Measurements from ENCODE around the gene USHBP1.
"Not testable (repeated sequence)": the region's sequence is repeated elsewhere in the genome, so short reads cannot be mapped to it uniquely, and the experiment has no call there.

USHBP1 gene

GRCh38 chr19:17286752-17287151 is 22.2 kb upstream of the USHBP1 start:
- H3K9me3 Mint-ChIP-seq: no peaks in the 10 kb centered on the region
- peaks cover 4% of the 10 kb centered on the region for H3K36me3 Mint-ChIP-seq
- peaks cover 8% of the 10 kb centered on the region for H3K4me1 Mint-ChIP-seq
- CTCF ChIA-PET: interaction anchor here (1.5 kb wide), 1 partner anchor 100 kb away, joined by 4 read pairs; no protein-coding TSS in a partner anchor
- no peak for DNase-seq
- no peak overlapping the region for H3K27ac Mint-ChIP-seq
- no peak overlapping the region for H3K4me3 Mint-ChIP-seq
- H3K27me3 Mint-ChIP-seq: peaks cover 13% of the 10 kb centered on the region

GRCh38 chr19:17286263-17286662 is 21.7 kb upstream of the USHBP1 start:
- no peak overlapping the region for H3K27ac Mint-ChIP-seq
- no peak overlapping the region for H3K4me3 Mint-ChIP-seq
- peaks cover 4% of the 10 kb centered on the region for H3K36me3 Mint-ChIP-seq
- no peak for DNase-seq
- peaks cover 9% of the 10 kb centered on the region for H3K4me1 Mint-ChIP-seq
- CTCF ChIA-PET: no interaction called here
- H3K9me3 Mint-ChIP-seq: no peaks in the 10 kb centered on the region
- H3K27me3 Mint-ChIP-seq: peaks cover 13% of the 10 kb centered on the region

GRCh38 chr19:17285415-17286135 is 21.0 kb upstream of the USHBP1 start:
- Mint-ChIP-seq H3K9me3 (no peaks in the 10 kb centered on the region), H3K4me3 (no peak overlapping the region), H3K4me1 (peaks cover 9% of the 10 kb centered on the region), H3K36me3 (peaks cover 4% of the 10 kb centered on the region), H3K27ac (no peak overlapping the region), H3K27me3 (peaks cover 13% of the 10 kb centered on the region)
- DNase-seq: no peak
- CTCF ChIA-PET: no interaction called here

GRCh38 chr19:17283504-17283996 is 19.0 kb upstream of the USHBP1 start:
- Mint-ChIP-seq H3K4me3 (no peak overlapping the region), H3K27me3 (no peaks in the 10 kb centered on the region), H3K9me3 (no peaks in the 10 kb centered on the region), H3K4me1 (peaks cover 7% of the 10 kb centered on the region), H3K27ac (no peak overlapping the region), H3K36me3 (peaks cover 4% of the 10 kb centered on the region)
- CTCF ChIA-PET: interaction anchor here (0.5 to 3.5 kb wide), 13 partner anchors 8 to 512 kb away, joined by 3 to 15 read pairs (median 4); partner anchors contain the start of genes DDA1 and USHBP1
- DNase-seq: no peak

GRCh38 chr19:17282488-17283125 is 18.1 kb upstream of the USHBP1 start:
- no peaks in the 10 kb centered on the region for H3K27me3 Mint-ChIP-seq
- H3K4me1 Mint-ChIP-seq: peaks cover 7% of the 10 kb centered on the region
- H3K9me3 Mint-ChIP-seq: no peaks in the 10 kb centered on the region
- CTCF ChIA-PET: interaction anchor here (0.6 to 3.5 kb wide), 14 partner anchors 10 to 510 kb away, joined by 3 to 15 read pairs (median 7); partner anchors contain the start of genes BABAM1, DDA1 and USHBP1
- H3K4me3 Mint-ChIP-seq: peak overlapping the region; percentile 83
- H3K27ac Mint-ChIP-seq: peak overlapping the region; percentile 58
- peaks cover 4% of the 10 kb centered on the region for H3K36me3 Mint-ChIP-seq
- DNase-seq: peak; percentile 89

GRCh38 chr19:17281391-17282304 is 17.1 kb upstream of the USHBP1 start, which contains the start of gene ANKLE1:
Gene ANKLE1 (plus strand): TSS chr19:17281901. CDS start chr19:17281921, 20 bp downstream.
- peak; percentile 67 for DNase-seq

GRCh38 chr19:17279436-17279835 is 14.9 kb upstream of the USHBP1 start:
- H3K27ac Mint-ChIP-seq: peak overlapping the region; percentile 11
- no peaks in the 10 kb centered on the region for H3K27me3 Mint-ChIP-seq
- no peak for DNase-seq
- peaks cover 19% of the 10 kb centered on the region for H3K36me3 Mint-ChIP-seq
- H3K4me1 Mint-ChIP-seq: peaks cover 7% of the 10 kb centered on the region
- CTCF ChIA-PET: interaction anchor here (1.2 kb wide), 1 partner anchor 24 kb away, joined by 3 read pairs; no protein-coding TSS in a partner anchor
- no peaks in the 10 kb centered on the region for H3K9me3 Mint-ChIP-seq
- H3K4me3 Mint-ChIP-seq: no peak overlapping the region

More at GRCh38 chr19:17281391-17282304, 17.1 kb upstream of the USHBP1 start, which contains the start of gene ANKLE1:
- CTCF ChIA-PET: interaction anchor here (0.6 to 3.5 kb wide), 14 partner anchors 9 to 509 kb away, joined by 3 to 15 read pairs (median 7); partner anchors contain the start of genes BABAM1 and USHBP1
- Mint-ChIP-seq H3K27ac (peak within 1 kb of the TSS; percentile 58), H3K36me3 (peaks cover 9% of the 10 kb centered on the region), H3K9me3 (no peaks in the 10 kb centered on the region), H3K4me3 (peak within 1 kb of the TSS; percentile 83), H3K4me1 (peaks cover 7% of the 10 kb centered on the region), H3K27me3 (no peaks in the 10 kb centered on the region)

GRCh38 chr19:17275441-17276175 is 11.1 kb upstream of the USHBP1 start:
- Mint-ChIP-seq H3K9me3 (no peaks in the 10 kb centered on the region), H3K27ac (no peak overlapping the region), H3K27me3 (no peaks in the 10 kb centered on the region), H3K36me3 (peaks cover 30% of the 10 kb centered on the region), H3K4me3 (no peak overlapping the region), H3K4me1 (no peaks in the 10 kb centered on the region)
- DNase-seq: no peak
- CTCF ChIA-PET: interaction anchor here (0.6 kb wide), 1 partner anchor 14 kb away, joined by 4 read pairs; no protein-coding TSS in a partner anchor

GRCh38 chr19:17274892-17275291 is 10.3 kb upstream of the USHBP1 start:
- CTCF ChIA-PET, H3K4me1 Mint-ChIP-seq, DNase-seq, H3K27ac Mint-ChIP-seq, H3K27me3 Mint-ChIP-seq, H3K9me3 Mint-ChIP-seq, H3K4me3 Mint-ChIP-seq: not testable (repeated sequence)
- peaks cover 33% of the 10 kb centered on the region for H3K36me3 Mint-ChIP-seq

- DNase-seq: no peak
- peaks cover 36% of the 10 kb centered on the region for H3K4me1 Mint-ChIP-seq
- CTCF ChIA-PET: interaction anchor here (2.2 kb wide), 1 partner anchor 13 kb away, joined by 8 read pairs; the partner anchor contains the start of gene ANKLE1
- H3K36me3 Mint-ChIP-seq: peaks cover 12% of the 10 kb centered on the region
- H3K27ac Mint-ChIP-seq: no peak overlapping the region
- H3K4me3 Mint-ChIP-seq: peak overlapping the region; percentile 80
- H3K9me3 Mint-ChIP-seq: no peaks in the 10 kb centered on the region
- no peaks in the 10 kb centered on the region for H3K27me3 Mint-ChIP-seq
Measured at GRCh38 chr19:17268754-17269153, 4.2 kb upstream of the USHBP1 start.

GRCh38 chr19:17266975-17267788 is 2.6 kb upstream of the USHBP1 start, which contains the start of gene BABAM1:
Gene BABAM1 (plus strand): TSS chr19:17267443. CDS start chr19:17268807, 1,364 bp downstream.
- H3K4me3 Mint-ChIP-seq: peak within 1 kb of the TSS; percentile 80
- H3K27ac Mint-ChIP-seq: peak within 1 kb of the TSS; percentile 85
- H3K27me3 Mint-ChIP-seq: no peaks in the 10 kb centered on the region
- H3K4me1 Mint-ChIP-seq: peaks cover 40% of the 10 kb centered on the region
- no peaks in the 10 kb centered on the region for H3K9me3 Mint-ChIP-seq
- peak; percentile 98 for DNase-seq
- peaks cover 11% of the 10 kb centered on the region for H3K36me3 Mint-ChIP-seq
- CTCF ChIA-PET: interaction anchor here (0.8 to 2.2 kb wide), 4 partner anchors 9 to 30 kb away, joined by 3 to 8 read pairs (median 5); partner anchors contain the start of gene ANKLE1

- peak overlapping the region; percentile 85 for H3K27ac Mint-ChIP-seq
- peaks cover 11% of the 10 kb centered on the region for H3K36me3 Mint-ChIP-seq
- CTCF ChIA-PET: interaction anchor here (0.8 to 2.2 kb wide), 5 partner anchors 9 to 120 kb away, joined by 3 to 8 read pairs (median 4); partner anchors contain the start of gene ANKLE1
- no peaks in the 10 kb centered on the region for H3K9me3 Mint-ChIP-seq
- no peak for DNase-seq
- H3K4me1 Mint-ChIP-seq: peaks cover 40% of the 10 kb centered on the region
- H3K4me3 Mint-ChIP-seq: peak overlapping the region; percentile 80
- H3K27me3 Mint-ChIP-seq: no peaks in the 10 kb centered on the region
Measured at GRCh38 chr19:17266589-17266974, 2.0 kb upstream of the USHBP1 start.
